ENCODE results near the gene STRIT1.

STRIT1 gene

GRCh38 chr3:155309581-155309980 lies 16.1 kb upstream of the STRIT1 start:
- H3K4me2 ChIP-seq (ENCODE audit: low read depth, low read length, poor library complexity, severe bottlenecking), result no peak overlapping the region
- H3K9me3 ChIP-seq (ENCODE audit: insufficient read depth, low read depth, low read length), result no peaks in the 10 kb centered on the region
- TF ChIP-seq EZH2phosphoT487 (IDR thresholded peaks at IDR 0.05; ENCODE audit: borderline replicate concordance) (no peak), CTCF (conservative IDR thresholded peaks at IDR 0.05; ENCODE audit: low read length) (no peak)
- H3K9ac ChIP-seq (ENCODE audit: low read depth, low read length, poor library complexity, severe bottlenecking), result no peak overlapping the region
- no peak overlapping the region for H2AFZ ChIP-seq (ENCODE audit: low read length)
- H3K79me2 ChIP-seq (ENCODE audit: insufficient read depth, low read length), result no peaks in the 10 kb centered on the region
- no peak overlapping the region for H3K4me3 ChIP-seq (ENCODE audit: low read length, poor library complexity, severe bottlenecking)
- no peaks in the 10 kb centered on the region for H3K4me1 ChIP-seq (ENCODE audit: insufficient read depth, low read length, poor library complexity, severe bottlenecking)
- no peaks in the 10 kb centered on the region for H4K20me1 ChIP-seq (ENCODE audit: insufficient read depth, low read length, poor library complexity, severe bottlenecking)
- no peaks in the 10 kb centered on the region for H3F3A ChIP-seq (ENCODE audit: low read depth)
- no peaks in the 10 kb centered on the region for H3K36me3 ChIP-seq (ENCODE audit: insufficient read depth, low read length)
- H3K9me2 ChIP-seq (replicated peaks; ENCODE audit: low read depth, low read length), result no peaks in the 10 kb centered on the region
- H3K27me3 ChIP-seq (ENCODE audit: insufficient read depth, low read length, poor library complexity, severe bottlenecking), result no peaks in the 10 kb centered on the region

DNA sequence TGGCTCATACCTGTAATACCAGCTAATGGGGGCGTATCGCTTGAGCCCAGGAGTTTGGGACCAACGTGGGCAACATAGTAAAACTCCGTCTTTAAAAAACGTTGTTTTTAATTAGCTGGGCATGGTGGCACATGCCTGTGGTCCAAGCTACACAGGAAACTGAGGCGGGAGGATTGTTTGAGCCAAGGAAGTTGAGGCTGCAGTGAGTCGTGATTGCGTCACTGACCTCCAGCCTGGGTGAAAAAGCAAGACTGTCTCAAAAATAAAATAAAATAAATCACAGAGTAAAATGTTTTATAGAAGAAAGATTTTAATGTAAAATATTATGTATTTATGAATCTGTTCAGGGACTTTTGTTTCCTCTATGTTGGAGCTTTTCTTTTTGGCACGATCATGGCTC lies 15.3 kb upstream of the STRIT1 start:
- H3K4me3 ChIP-seq (ENCODE audit: low read length, poor library complexity, severe bottlenecking), result no peak overlapping the region
- H2AFZ ChIP-seq (ENCODE audit: low read length), result no peak overlapping the region
- no peaks in the 10 kb centered on the region for H3F3A ChIP-seq (ENCODE audit: low read depth)
- no peak for TF ChIP-seq CTCF (conservative IDR thresholded peaks at IDR 0.05; ENCODE audit: low read length)
- TF ChIP-seq EZH2phosphoT487 (IDR thresholded peaks at IDR 0.05; ENCODE audit: borderline replicate concordance), result no peak
- H4K20me1 ChIP-seq (ENCODE audit: insufficient read depth, low read length, poor library complexity, severe bottlenecking), result no peaks in the 10 kb centered on the region
- H3K27me3 ChIP-seq (ENCODE audit: insufficient read depth, low read length, poor library complexity, severe bottlenecking), result no peaks in the 10 kb centered on the region
- no peaks in the 10 kb centered on the region for H3K9me2 ChIP-seq (replicated peaks; ENCODE audit: low read depth, low read length)
- no peak overlapping the region for H3K4me2 ChIP-seq (ENCODE audit: low read depth, low read length, poor library complexity, severe bottlenecking)
- H3K79me2 ChIP-seq (ENCODE audit: insufficient read depth, low read length), result no peaks in the 10 kb centered on the region
- H3K9me3 ChIP-seq (ENCODE audit: insufficient read depth, low read depth, low read length), result no peaks in the 10 kb centered on the region
- no peaks in the 10 kb centered on the region for H3K4me1 ChIP-seq (ENCODE audit: insufficient read depth, low read length, poor library complexity, severe bottlenecking)
- no peaks in the 10 kb centered on the region for H3K36me3 ChIP-seq (ENCODE audit: insufficient read depth, low read length)
- H3K9ac ChIP-seq (ENCODE audit: low read depth, low read length, poor library complexity, severe bottlenecking), result no peak overlapping the region

DNA sequence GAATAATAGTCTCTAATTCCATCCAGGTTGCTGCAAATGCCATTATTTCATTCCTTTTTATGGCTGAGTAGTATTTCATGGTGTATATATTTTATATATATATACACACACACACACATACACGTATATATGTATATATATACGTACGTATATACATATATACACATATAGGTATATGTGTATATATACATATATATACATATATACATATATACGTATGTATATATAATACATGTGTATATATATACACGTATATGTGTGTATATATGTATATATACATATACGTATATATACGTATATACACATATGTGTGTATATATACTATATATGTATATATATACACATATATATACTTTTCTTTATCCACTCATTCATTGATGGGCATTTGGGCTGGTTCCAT lies 13.7 kb upstream of the STRIT1 start:
- TF ChIP-seq CTCF (conservative IDR thresholded peaks at IDR 0.05; ENCODE audit: low read length) (no peak), EZH2phosphoT487 (IDR thresholded peaks at IDR 0.05; ENCODE audit: borderline replicate concordance) (no peak)
- no peak overlapping the region for H3K4me2 ChIP-seq (ENCODE audit: low read depth, low read length, poor library complexity, severe bottlenecking)
- no peaks in the 10 kb centered on the region for H3K79me2 ChIP-seq (ENCODE audit: insufficient read depth, low read length)
- no peaks in the 10 kb centered on the region for H3K4me1 ChIP-seq (ENCODE audit: insufficient read depth, low read length, poor library complexity, severe bottlenecking)
- no peaks in the 10 kb centered on the region for H4K20me1 ChIP-seq (ENCODE audit: insufficient read depth, low read length, poor library complexity, severe bottlenecking)
- H3K9me2 ChIP-seq (replicated peaks; ENCODE audit: low read depth, low read length), result no peaks in the 10 kb centered on the region
- no peaks in the 10 kb centered on the region for H3F3A ChIP-seq (ENCODE audit: low read depth)
- no peaks in the 10 kb centered on the region for H3K9me3 ChIP-seq (ENCODE audit: insufficient read depth, low read depth, low read length)
- H3K4me3 ChIP-seq (ENCODE audit: low read length, poor library complexity, severe bottlenecking), result no peak overlapping the region
- H3K36me3 ChIP-seq (ENCODE audit: insufficient read depth, low read length), result no peaks in the 10 kb centered on the region
- no peak overlapping the region for H2AFZ ChIP-seq (ENCODE audit: low read length)
- no peaks in the 10 kb centered on the region for H3K27me3 ChIP-seq (ENCODE audit: insufficient read depth, low read length, poor library complexity, severe bottlenecking)
- H3K9ac ChIP-seq (ENCODE audit: low read depth, low read length, poor library complexity, severe bottlenecking), result no peak overlapping the region

Measured in Loucy (cell line).